ENCODE results near the gene PRND. TPM values are rescaled to one million over a fixed set of nuclear protein-coding genes. Genes with fewer than 3 reads are reported as not detected.

Gene PRND
- total and polyA plus RNA-seq, 4 donors = 0.22 to 12.1 TPM; not detected in 2

GRCh38 chr20:4736875-4737274 is 15.2 kb downstream of the PRND start:
- WGBS, 2 donors = 78 to 89% methylated on average over 3 of the region's 3 CpGs
- Histone ChIP-seq H3K9ac (ENCODE audit: insufficient read depth in 1 of 2, low read length in 2 of 2) (no peak overlapping the region), H3K4me1 (ENCODE audit: control insufficient read depth in 5 of 5, insufficient read depth in 5 of 5, low read length in 5 of 5) (no peaks in the 10 kb centered on the region), H3K36me3 (ENCODE audit: control insufficient read depth in 4 of 4, insufficient read depth in 4 of 4, low read length in 4 of 4) (no peaks in the 10 kb centered on the region), H3K27me3 (ENCODE audit: control insufficient read depth in 3 of 3, insufficient read depth in 3 of 3, low read length in 2 of 3) (no peaks in the 10 kb centered on the region), H3K27ac (ENCODE audit: low read depth in 1 of 2, low read length in 1 of 2) (no peak overlapping the region), H3K9me3 (ENCODE audit: control insufficient read depth in 4 of 4, insufficient read depth in 3 of 4, low read length in 3 of 4) (peaks cover 0 to 5% (median 0%) of the 10 kb centered on the region in 4 donors), H3K4me3 (no peak overlapping the region)
- DNase-seq (no peak), ATAC-seq (ENCODE audit: insufficient read depth, low FRiP score) (no peak)
- TF ChIP-seq CTCF (IDR thresholded peaks at IDR 0.05; ENCODE audit: control extremely low read depth, extremely low read depth) = no peak

GRCh38 chr20:4737857-4738627 is 16.3 kb downstream of the PRND start:
- Histone ChIP-seq H3K4me3 (no peak overlapping the region), H3K9ac (ENCODE audit: insufficient read depth in 1 of 2, low read length in 2 of 2) (no peak overlapping the region), H3K27me3 (ENCODE audit: control insufficient read depth in 3 of 3, insufficient read depth in 3 of 3, low read length in 2 of 3) (no peaks in the 10 kb centered on the region), H3K27ac (ENCODE audit: low read depth in 1 of 2, low read length in 1 of 2) (no peak overlapping the region), H3K9me3 (ENCODE audit: control insufficient read depth in 4 of 4, insufficient read depth in 3 of 4, low read length in 3 of 4) (peaks cover 0 to 3% (median 0%) of the 10 kb centered on the region in 4 donors), H3K36me3 (ENCODE audit: control insufficient read depth in 4 of 4, insufficient read depth in 4 of 4, low read length in 4 of 4) (no peaks in the 10 kb centered on the region), H3K4me1 (ENCODE audit: control insufficient read depth in 5 of 5, insufficient read depth in 5 of 5, low read length in 5 of 5) (no peaks in the 10 kb centered on the region)
- no peak for ATAC-seq (ENCODE audit: insufficient read depth, low FRiP score)
- TF ChIP-seq CTCF (IDR thresholded peaks at IDR 0.05; ENCODE audit: control extremely low read depth, extremely low read depth) = no peak
- 95 to 97% methylated on average over 8 of the region's 8 CpGs for WGBS, 2 donors
- no peak for DNase-seq

- WGBS, 2 donors = 34 to 38% methylated on average over 10 of the region's 10 CpGs
- Histone ChIP-seq H3K9me3 (ENCODE audit: control insufficient read depth in 4 of 4, insufficient read depth in 3 of 4, low read length in 3 of 4) (peaks cover 0 to 3% (median 0%) of the 10 kb centered on the region in 4 donors), H3K4me3 (no peak overlapping the region), H3K4me1 (ENCODE audit: control insufficient read depth in 5 of 5, insufficient read depth in 5 of 5, low read length in 5 of 5) (no peaks in the 10 kb centered on the region), H3K27me3 (ENCODE audit: control insufficient read depth in 3 of 3, insufficient read depth in 3 of 3, low read length in 2 of 3) (no peaks in the 10 kb centered on the region), H3K9ac (ENCODE audit: insufficient read depth in 1 of 2, low read length in 2 of 2) (no peak overlapping the region), H3K36me3 (ENCODE audit: control insufficient read depth in 4 of 4, insufficient read depth in 4 of 4, low read length in 4 of 4) (no peaks in the 10 kb centered on the region), H3K27ac (ENCODE audit: low read depth in 1 of 2, low read length in 1 of 2) (no peak overlapping the region)
- TF ChIP-seq CTCF (IDR thresholded peaks at IDR 0.05; ENCODE audit: control extremely low read depth, extremely low read depth) = peak; percentile 39
- DNase-seq (peak; percentile 37 to 53 (median 39)), ATAC-seq (ENCODE audit: insufficient read depth, low FRiP score) (no peak)
Observed at GRCh38 chr20:4740774-4741431, 19.2 kb downstream of the PRND start.
